ENCODE data around the gene MIS18A. TPM values are rescaled to one million over a fixed set of nuclear protein-coding genes. Genes with fewer than 3 reads are reported as not detected.

The MIS18A gene
- total RNA-seq, 2 donors from 2014 or later: 13.5 to 36.2 TPM

- TF ChIP-seq CTCF (IDR thresholded peaks at IDR 0.05): no peak
- Histone ChIP-seq H3K27me3 (no peaks in the 10 kb centered on the region), H3K4me1 (no peaks in the 10 kb centered on the region), H3K9me3 (no peaks in the 10 kb centered on the region), H3K9ac (ENCODE audit: low read depth in 2 of 2, low read length in 2 of 2) (no peak overlapping the region), H3K27ac (no peak overlapping the region), H3K36me3 (no peaks in the 10 kb centered on the region), H3K4me3 (no peak overlapping the region)
- DNase-seq: no peak
- intact Hi-C loops (cut with DNase I): no loop called here
Observed at GRCh38 chr21:32238063-32238462, 40.8 kb downstream of the MIS18A start.

GRCh38 chr21:32237021-32237420 lies 41.8 kb downstream of the MIS18A start:
- intact Hi-C loops (cut with DNase I): no loop called here
- Histone ChIP-seq H3K9ac (ENCODE audit: low read depth in 2 of 2, low read length in 2 of 2) (no peak overlapping the region), H3K27me3 (no peaks in the 10 kb centered on the region), H3K4me1 (no peaks in the 10 kb centered on the region), H3K27ac (no peak overlapping the region), H3K9me3 (no peaks in the 10 kb centered on the region), H3K4me3 (no peak overlapping the region), H3K36me3 (no peaks in the 10 kb centered on the region)
- DNase-seq: no peak
- TF ChIP-seq CTCF (IDR thresholded peaks at IDR 0.05): no peak

GRCh38 chr21:32233722-32234301 lies 45.0 kb downstream of the MIS18A start:
- Histone ChIP-seq H3K27ac (no peak overlapping the region), H3K27me3 (no peaks in the 10 kb centered on the region), H3K9me3 (no peaks in the 10 kb centered on the region), H3K4me1 (no peaks in the 10 kb centered on the region), H3K4me3 (no peak overlapping the region), H3K9ac (ENCODE audit: low read depth in 2 of 2, low read length in 2 of 2) (no peak overlapping the region), H3K36me3 (no peaks in the 10 kb centered on the region)
- no peak for TF ChIP-seq CTCF (IDR thresholded peaks at IDR 0.05)
- no peak for DNase-seq
- intact Hi-C loops (cut with DNase I): no loop called here

- no peaks in the 10 kb centered on the region for H3K9me3 ChIP-seq
- no peak for TF ChIP-seq CTCF (IDR thresholded peaks at IDR 0.05)
Observed at GRCh38 chr21:32233055-32233546, 45.7 kb downstream of the MIS18A start.

GRCh38 chr21:32226444-32226843 lies 52.4 kb downstream of the MIS18A start:
- H3K4me3 ChIP-seq: no peak overlapping the region
- TF ChIP-seq CTCF (IDR thresholded peaks at IDR 0.05): no peak
- DNase-seq: no peak
- no peaks in the 10 kb centered on the region for H3K36me3 ChIP-seq
- H3K9ac ChIP-seq (ENCODE audit: low read depth in 2 of 2, low read length in 2 of 2): no peak overlapping the region
- H3K27ac ChIP-seq: no peak overlapping the region
- H3K9me3 ChIP-seq: no peaks in the 10 kb centered on the region
- H3K4me1 ChIP-seq: no peaks in the 10 kb centered on the region
- intact Hi-C loops (cut with DNase I): no loop called here
- H3K27me3 ChIP-seq: no peaks in the 10 kb centered on the region

More at GRCh38 chr21:32233055-32233546, 45.7 kb downstream of the MIS18A start:
- Histone ChIP-seq H3K4me1 (no peaks in the 10 kb centered on the region), H3K27me3 (no peaks in the 10 kb centered on the region), H3K4me3 (no peak overlapping the region), H3K27ac (no peak overlapping the region), H3K36me3 (no peaks in the 10 kb centered on the region), H3K9ac (ENCODE audit: low read depth in 2 of 2, low read length in 2 of 2) (no peak overlapping the region)
- intact Hi-C loops (cut with DNase I): no loop called here
- no peak for DNase-seq

Other genes with a start within 250 kb of the MIS18A start
- gene MRAP, start 19.8 kb upstream of the MIS18A start, total RNA-seq: not detected
- 10 to 100 TPM in 1 of 2 donors, 1 to 10 TPM in 1; 6.1 to 16.4 TPM for gene URB1, start 114.0 kb upstream of the MIS18A start, total RNA-seq
- 1 to 10 TPM; 7.3 to 9.9 TPM for gene EVA1C, start 133.7 kb upstream of the MIS18A start, total RNA-seq

Data from colonic mucosa (tissue), 4 donors.